IMR-90 (cell line): ENCODE data around the gene POFUT2. TPM values are rescaled to one million over a fixed set of nuclear protein-coding genes. Genes with fewer than 3 reads are reported as not detected.

Experiments
- ATAC-seq: fragments of 200-7000 bp; cut with Tn5 transposase; 2 replicates; pipeline ENCODE4 v1.9.1; 2020; ENCODE audit warnings: low read depth, mild to moderate bottlenecking, moderate library complexity
- BruUV-seq: library from RNA; stranded (reverse); fragments of 400-500 nt; replicated peaks from 2 replicates; lab custom pipeline; 2021; lab: Mats Ljungman, UMichigan
- CTCF ChIA-PET: fragments of 300-600 bp; formaldehyde crosslinking; extraction: SDS; loops from one replicate; lab custom pipeline; 2021; ENCODE audit warnings: antibody characterized with exemption; lab: Yijun Ruan, JAX
- POLR2A ChIA-PET: fragments of 300-600 bp; sonication (Branson Sonifier 250); formaldehyde crosslinking; loops from one replicate; lab custom pipeline; 2022; ENCODE audit warnings: antibody characterized with exemption; ENCODE audit not compliant: unreplicated experiment; lab: Charles Lee
- DNase-seq: peaks from one replicate; pipeline ENCODE4 v3.0.0; 2013
- H2AFZ ChIP-seq: replicated peaks from 2 replicates; pipeline ENCODE3; 2013; ENCODE audit warnings: low read length, mild to moderate bottlenecking; ENCODE audit not compliant: poor library complexity
- H2AK5ac ChIP-seq: 2 replicates; pipeline ENCODE4 v1.6.1; 2013; ENCODE audit warnings: low read depth, low read length, inconsistent platforms
- H2AK9ac ChIP-seq: replicated peaks from 2 replicates; pipeline ENCODE3; 2013; ENCODE audit warnings: mild to moderate bottlenecking, low read depth, low read length, moderate library complexity; ENCODE audit not compliant: poor library complexity
- H2BK120ac ChIP-seq: 2 replicates; pipeline ENCODE4 v1.6.1; 2013; ENCODE audit warnings: low read depth, low read length, inconsistent platforms
- H2BK15ac ChIP-seq: 3 replicates; pipeline ENCODE4 v1.6.1; 2013; ENCODE audit warnings: low read depth, low read length, inconsistent platforms
- H2BK20ac ChIP-seq: 2 replicates; pipeline ENCODE4 v1.6.1; 2013; ENCODE audit warnings: low read depth, mild to moderate bottlenecking, inconsistent platforms, low read length, moderate library complexity
- H2BK5ac ChIP-seq: 2 replicates; pipeline ENCODE4 v1.6.1; 2013; ENCODE audit warnings: mild to moderate bottlenecking, low read depth, low read length, inconsistent platforms; ENCODE audit not compliant: poor library complexity, severe bottlenecking
- H3K14ac ChIP-seq: replicated peaks from 2 replicates; pipeline ENCODE4 v1.6.1; 2013; ENCODE audit warnings: low read depth, low read length, inconsistent platforms
- H3K18ac ChIP-seq: 2 replicates; pipeline ENCODE4 v1.6.1; 2013; ENCODE audit warnings: low read depth, low read length, control low read depth
- H3K23ac ChIP-seq: 2 replicates; pipeline ENCODE4 v1.6.1; 2013; ENCODE audit warnings: low read depth, low read length, inconsistent platforms
- H3K27ac ChIP-seq: 2 replicates; pipeline ENCODE4 v1.5.1; 2013; ENCODE audit warnings: mild to moderate bottlenecking, control low read depth, low read length; ENCODE audit not compliant: insufficient read depth
- H3K27me3 ChIP-seq: 2 replicates; pipeline ENCODE4 v1.6.1; 2013; ENCODE audit warnings: low read length; ENCODE audit not compliant: control insufficient read depth, insufficient read depth
- H3K36me3 ChIP-seq: 2 replicates; pipeline ENCODE4 v1.6.1; 2013; ENCODE audit warnings: low read length, mixed read lengths; ENCODE audit not compliant: control insufficient read depth, insufficient read depth
- H3K4ac ChIP-seq: 2 replicates; pipeline ENCODE4 v1.6.1; 2013; ENCODE audit warnings: low read depth, low read length, inconsistent platforms
- H3K4me1 ChIP-seq: 2 replicates; pipeline ENCODE4 v1.6.1; 2013; ENCODE audit warnings: low read length, mixed read lengths; ENCODE audit not compliant: control insufficient read depth, insufficient read depth
- H3K4me2 ChIP-seq: 2 replicates; pipeline ENCODE4 v1.6.1; 2013; ENCODE audit warnings: low read depth, mild to moderate bottlenecking, control low read depth, low read length, moderate library complexity
- H3K4me3 ChIP-seq: 2 replicates; pipeline ENCODE4 v1.5.1; 2013; ENCODE audit warnings: low read depth, mild to moderate bottlenecking, control low read depth, low read length, moderate library complexity; ENCODE audit not compliant: insufficient read depth
- H3K56ac ChIP-seq: 2 replicates; pipeline ENCODE4 v1.6.1; 2013; ENCODE audit warnings: low read length, inconsistent platforms; ENCODE audit not compliant: insufficient read depth; ENCODE audit errors: extremely low read depth
- H3K79me1 ChIP-seq, 2 experiments: 2 replicates each; pipeline ENCODE4 v1.6.1; 2013; ENCODE audit warnings: low read length in 2 of 2, inconsistent platforms in 1 of 2, low read depth in 1 of 2
- H3K9ac ChIP-seq: 2 replicates; pipeline ENCODE4 v1.6.1; 2013; ENCODE audit warnings: low read depth, low read length, control low read depth
- H3K9me1 ChIP-seq: 2 replicates; pipeline ENCODE4 v1.6.1; 2013; ENCODE audit warnings: low read length, inconsistent platforms; ENCODE audit not compliant: insufficient read depth
- H3K9me3 ChIP-seq: 2 replicates; pipeline ENCODE4 v1.6.1; 2013; ENCODE audit warnings: low read length; ENCODE audit not compliant: control insufficient read depth, insufficient read depth
- H4K20me1 ChIP-seq: 2 replicates; pipeline ENCODE4 v1.6.1; 2013; ENCODE audit warnings: low read length, inconsistent platforms; ENCODE audit not compliant: insufficient read depth
- H4K5ac ChIP-seq: 2 replicates; pipeline ENCODE4 v1.6.1; 2013; ENCODE audit warnings: mild to moderate bottlenecking, low read depth, low read length, control low read depth
- H4K8ac ChIP-seq, 2 experiments: 2 replicates each; pipeline ENCODE4 v1.6.1; 2013; ENCODE audit warnings: low read depth in 2 of 2, low read length in 2 of 2, control low read depth in 1 of 2, inconsistent platforms in 1 of 2
- H4K91ac ChIP-seq: 2 replicates; pipeline ENCODE4 v1.6.1; 2013; ENCODE audit warnings: low read depth, low read length, inconsistent platforms; ENCODE audit not compliant: insufficient read depth
- BHLHE40 ChIP-seq: fragments of 150-350 bp; IDR thresholded peaks from 2 replicates; pipeline ENCODE4 v1.6.1; 2016; ENCODE audit warnings: mild to moderate bottlenecking, low read depth, low read length
- CEBPB ChIP-seq: IDR thresholded peaks from 2 replicates; pipeline ENCODE4 v1.6.1; 2012; ENCODE audit warnings: low read depth, low read length, improper control_type of control experiment
- FOS ChIP-seq: fragments of 150-350 bp; IDR thresholded peaks from 2 replicates; pipeline ENCODE4 v1.6.1; 2016; ENCODE audit warnings: low read depth, low read length
- MAFK ChIP-seq: IDR thresholded peaks from 2 replicates; pipeline ENCODE4 v1.6.1; 2012; ENCODE audit warnings: low read depth, low read length, improper control_type of control experiment
- MAZ ChIP-seq: IDR thresholded peaks from 2 replicates; pipeline ENCODE4 v1.6.1; 2012; ENCODE audit warnings: low read depth, mild to moderate bottlenecking, low read length, improper control_type of control experiment, moderate library complexity, borderline replicate concordance
- MXI1 ChIP-seq: IDR thresholded peaks from 2 replicates; pipeline ENCODE4 v1.6.1; 2012; ENCODE audit warnings: low read depth, mild to moderate bottlenecking, low read length, moderate library complexity, borderline replicate concordance
- NFE2L2 ChIP-seq: fragments of 150-350 bp; IDR thresholded peaks from 2 replicates; pipeline ENCODE4 v1.6.1; 2016; ENCODE audit warnings: low read depth, mild to moderate bottlenecking, low read length
- POLR2A ChIP-seq: IDR thresholded peaks from 2 replicates; pipeline ENCODE4 v1.6.1; 2012; ENCODE audit warnings: mild to moderate bottlenecking, low read depth, low read length
- RAD21 ChIP-seq: IDR thresholded peaks from 2 replicates; pipeline ENCODE4 v1.6.1; 2012; ENCODE audit warnings: low read length, improper control_type of control experiment
- RCOR1 ChIP-seq: IDR thresholded peaks from 2 replicates; pipeline ENCODE4 v1.6.1; 2012; ENCODE audit warnings: mild to moderate bottlenecking, low read length, improper control_type of control experiment; ENCODE audit not compliant: insufficient replicate concordance
- RFX5 ChIP-seq: IDR thresholded peaks from 2 replicates; pipeline ENCODE4 v1.8.0; 2012; ENCODE audit warnings: low read depth, mild to moderate bottlenecking, low read length, moderate library complexity
- SMC3 ChIP-seq: fragments of 150-350 bp; IDR thresholded peaks from 2 replicates; pipeline ENCODE4 v1.6.1; 2016; ENCODE audit warnings: low read depth, mild to moderate bottlenecking, antibody characterized with exemption, low read length, moderate library complexity
- WGBS, 2 experiments: methylation state at CpG; one replicate each; pipeline versions ENCODE4 v1.1.5 to v1.1.7; 2013; ENCODE audit warnings: missing lambda C conversion rate in 2 of 2; ENCODE audit not compliant: insufficient read length in 1 of 2; ENCODE audit errors: extremely low coverage in 2 of 2; 5-methylcytosine and 5-hydroxymethylcytosine counted together
- dilution Hi-C: fragments of 300-500 bp; cut with HindIII; formaldehyde crosslinking; loops from one replicate; pipeline ENCODE4 v1.14.3; 2018; ENCODE audit warnings: low sequenced_read_pairs; ENCODE audit not compliant: unreplicated experiment
- in situ Hi-C: fragments of 300-500 bp; cut with MboI; formaldehyde crosslinking; loops from 3 replicates; pipeline ENCODE4 v1.14.3; 2019; ENCODE audit warnings: low sequenced_read_pairs, inconsistent platforms, mixed read lengths
- intact Hi-C: fragments of 100-400 bp; cut with micrococcal nuclease; formaldehyde crosslinking; loops from 2 replicates; pipeline ENCODE4 v1.10.0; 2022
- polyA plus RNA-seq, 3 experiments: library from polyadenylated mRNA; depleted of rRNA; stranded (reverse); fragments of >200 nt; gene quantifications; 2 replicates each; pipeline ENCODE4 v1.2.3, GENCODE V29; 2012; ENCODE audit warnings: low replicate concordance in 1 of 3
- total RNA-seq: library from RNA; depleted of rRNA; stranded (reverse); fragments of >200 nt; gene quantifications from 2 replicates; pipeline ENCODE4 v1.2.3, GENCODE V29; 2012
- TF ChIP-seq, protein P1 (sequence below): fragments of 150-350 bp; IDR thresholded peaks from 2 replicates; pipeline ENCODE4 v1.6.1; 2016; ENCODE audit warnings: low read depth, mild to moderate bottlenecking, low read length, moderate library complexity, borderline replicate concordance
- TF ChIP-seq, protein P2 (sequence below): conservative IDR thresholded peaks from 2 replicates; pipeline ENCODE4 v1.5.1; 2012; ENCODE audit warnings: mild to moderate bottlenecking, low read depth, low read length, improper control_type of control experiment
- TF ChIP-seq, protein P3 (sequence below): fragments of 150-350 bp; IDR thresholded peaks from 2 replicates; pipeline ENCODE4 v1.6.1; 2017; ENCODE audit warnings: mild to moderate bottlenecking, antibody characterized with exemption, low read length, low read depth

Gene POFUT2
- total and polyA plus RNA-seq, 2 of the 4 experiments (the other 2 are of a cell fraction) = 18.8 to 59.3 TPM

DNA sequence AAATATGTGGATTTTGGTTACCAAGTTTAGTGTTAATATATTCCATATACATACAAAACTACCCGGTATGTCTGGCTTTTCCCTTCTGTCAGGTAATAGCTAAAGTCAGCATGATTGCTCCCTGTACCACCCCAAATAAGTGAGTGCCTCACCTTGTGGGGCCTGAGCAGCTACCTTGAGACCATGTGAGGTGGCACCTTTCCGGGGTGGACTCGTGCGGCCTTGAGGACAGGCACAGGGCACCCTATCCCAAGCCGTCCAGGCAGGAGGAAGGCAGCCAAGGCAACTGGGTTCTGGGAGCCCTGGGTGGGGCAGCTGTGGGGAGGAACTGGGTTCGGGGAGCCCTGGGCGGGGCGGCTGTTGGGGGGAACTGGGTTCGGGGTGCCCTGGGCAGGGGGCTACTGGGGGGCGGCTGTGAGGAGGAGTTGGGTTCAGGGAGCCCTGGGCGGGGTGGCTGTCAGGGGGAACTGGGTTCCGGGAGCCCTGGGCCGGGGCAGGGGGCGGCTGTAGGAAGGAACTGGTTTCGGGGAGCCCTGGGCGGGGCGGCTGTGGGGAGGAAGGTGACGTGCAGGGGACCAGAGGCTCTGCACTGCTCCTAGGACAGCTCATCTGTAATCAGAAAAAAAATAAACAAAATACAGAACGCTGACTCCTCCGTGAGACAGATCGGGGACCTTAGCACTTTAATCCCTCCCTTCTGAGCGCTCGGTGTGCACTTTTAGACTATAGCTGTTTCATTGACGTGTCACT is 63.3 kb downstream of the POFUT2 start:
- POLR2A ChIA-PET = no interaction called here
- in situ Hi-C loops = no loop called here

More for the DNA sequence above, 63.3 kb downstream of the POFUT2 start:
- Histone ChIP-seq H3K9me3 (no peaks in the 10 kb centered on the region), H3K4me2 (no peak overlapping the region), H3K18ac (no peak overlapping the region), H3K14ac (no peak overlapping the region), H3K9me1 (peaks cover 33% of the 10 kb centered on the region), H2BK20ac (no peak overlapping the region), H3K9ac (no peak overlapping the region), H3K36me3 (peaks cover 44% of the 10 kb centered on the region), H3K27ac (no peak overlapping the region), H4K20me1 (peaks cover 49% of the 10 kb centered on the region), H2AK9ac (no peak overlapping the region), H2AK5ac (no peak overlapping the region), H2BK15ac (no peak overlapping the region), H2BK120ac (no peak overlapping the region), H3K4me3 (no peak overlapping the region), H4K91ac (no peak overlapping the region), H3K4ac (no peak overlapping the region), H3K4me1 (peaks cover 30% of the 10 kb centered on the region), H4K8ac (no peak overlapping the region), H3K56ac (no peak overlapping the region), H3K79me1 (peaks cover 8 to 18% of the 10 kb centered on the region in 2 experiments; a peak in 2 of 4 replicates), H3K23ac (no peak overlapping the region), H4K5ac (no peak overlapping the region), H2AFZ (no peak overlapping the region), H3K27me3 (no peaks in the 10 kb centered on the region), H2BK5ac (no peak overlapping the region)
- no peak for ATAC-seq
- DNase-seq = peak; percentile 52
- CTCF ChIA-PET = interaction anchor here (0.7 to 1.0 kb wide), 2 partner anchors 59 to 86 kb away, joined by 3 read pairs; no protein-coding TSS in a partner anchor
- dilution Hi-C loops = no loop called here
- 60% methylated on average over 2 of the region's 24 CpGs; no CpG with 5 or more reads in 1 of the 2 experiments for WGBS, 2 experiments
- BruUV-seq = no TSS peak
- no peak for TF ChIP-seq BHLHE40
- TF ChIP-seq, protein P1, sequence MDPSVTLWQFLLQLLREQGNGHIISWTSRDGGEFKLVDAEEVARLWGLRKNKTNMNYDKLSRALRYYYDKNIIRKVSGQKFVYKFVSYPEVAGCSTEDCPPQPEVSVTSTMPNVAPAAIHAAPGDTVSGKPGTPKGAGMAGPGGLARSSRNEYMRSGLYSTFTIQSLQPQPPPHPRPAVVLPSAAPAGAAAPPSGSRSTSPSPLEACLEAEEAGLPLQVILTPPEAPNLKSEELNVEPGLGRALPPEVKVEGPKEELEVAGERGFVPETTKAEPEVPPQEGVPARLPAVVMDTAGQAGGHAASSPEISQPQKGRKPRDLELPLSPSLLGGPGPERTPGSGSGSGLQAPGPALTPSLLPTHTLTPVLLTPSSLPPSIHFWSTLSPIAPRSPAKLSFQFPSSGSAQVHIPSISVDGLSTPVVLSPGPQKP = no peak
- no peak for TF ChIP-seq NFE2L2
- TF ChIP-seq SMC3 = no peak
- no peak for TF ChIP-seq RCOR1
- TF ChIP-seq POLR2A = no peak
- no peak for TF ChIP-seq MAZ
- no peak for TF ChIP-seq RFX5
- TF ChIP-seq, protein P2, sequence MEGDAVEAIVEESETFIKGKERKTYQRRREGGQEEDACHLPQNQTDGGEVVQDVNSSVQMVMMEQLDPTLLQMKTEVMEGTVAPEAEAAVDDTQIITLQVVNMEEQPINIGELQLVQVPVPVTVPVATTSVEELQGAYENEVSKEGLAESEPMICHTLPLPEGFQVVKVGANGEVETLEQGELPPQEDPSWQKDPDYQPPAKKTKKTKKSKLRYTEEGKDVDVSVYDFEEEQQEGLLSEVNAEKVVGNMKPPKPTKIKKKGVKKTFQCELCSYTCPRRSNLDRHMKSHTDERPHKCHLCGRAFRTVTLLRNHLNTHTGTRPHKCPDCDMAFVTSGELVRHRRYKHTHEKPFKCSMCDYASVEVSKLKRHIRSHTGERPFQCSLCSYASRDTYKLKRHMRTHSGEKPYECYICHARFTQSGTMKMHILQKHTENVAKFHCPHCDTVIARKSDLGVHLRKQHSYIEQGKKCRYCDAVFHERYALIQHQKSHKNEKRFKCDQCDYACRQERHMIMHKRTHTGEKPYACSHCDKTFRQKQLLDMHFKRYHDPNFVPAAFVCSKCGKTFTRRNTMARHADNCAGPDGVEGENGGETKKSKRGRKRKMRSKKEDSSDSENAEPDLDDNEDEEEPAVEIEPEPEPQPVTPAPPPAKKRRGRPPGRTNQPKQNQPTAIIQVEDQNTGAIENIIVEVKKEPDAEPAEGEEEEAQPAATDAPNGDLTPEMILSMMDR = no peak
- no peak for TF ChIP-seq RAD21
- TF ChIP-seq, protein P3, sequence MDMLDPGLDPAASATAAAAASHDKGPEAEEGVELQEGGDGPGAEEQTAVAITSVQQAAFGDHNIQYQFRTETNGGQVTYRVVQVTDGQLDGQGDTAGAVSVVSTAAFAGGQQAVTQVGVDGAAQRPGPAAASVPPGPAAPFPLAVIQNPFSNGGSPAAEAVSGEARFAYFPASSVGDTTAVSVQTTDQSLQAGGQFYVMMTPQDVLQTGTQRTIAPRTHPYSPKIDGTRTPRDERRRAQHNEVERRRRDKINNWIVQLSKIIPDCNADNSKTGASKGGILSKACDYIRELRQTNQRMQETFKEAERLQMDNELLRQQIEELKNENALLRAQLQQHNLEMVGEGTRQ = no peak
- TF ChIP-seq MXI1 = no peak
- no peak for TF ChIP-seq MAFK
- TF ChIP-seq CEBPB = no peak
- no peak for TF ChIP-seq FOS
- intact Hi-C loops = no loop called here
